Psoas muscle (tissue), 8 donors: ENCODE results near the gene APBA3. TPM values are rescaled to one million over a fixed set of nuclear protein-coding genes. Genes with fewer than 3 reads are reported as not detected.

Experiments used
- ATAC-seq, 4 donors: fragments of 200-7000 bp; cut with Tn5 transposase; one replicate each; pipeline ENCODE4 v1.9.1; 2020; ENCODE audit warnings: moderate library complexity in 3 of 4, mild to moderate bottlenecking in 2 of 4
- DNase-seq, 2 donors: peaks; one replicate each; pipeline ENCODE4 v3.0.0-alpha.2; 2020
- H3K27ac ChIP-seq: fragments of 200-600 bp; one replicate; pipeline ENCODE4 v1.8.0; 2022
- H3K27me3 ChIP-seq, 3 donors: fragments of 200-600 bp in 1 of 3; one replicate each; pipeline versions ENCODE4 v1.6.1 to v1.8.0; 2013 to 2022; ENCODE audit warnings: low read length in 2 of 3, mild to moderate bottlenecking in 2 of 3, moderate library complexity in 1 of 3; ENCODE audit not compliant: insufficient read depth in 3 of 3
- H3K36me3 ChIP-seq, 2 donors: fragments of 200-600 bp in 1 of 2; one replicate each; pipeline versions ENCODE4 v1.6.1 to v1.8.0; 2013 to 2022; ENCODE audit warnings: low read depth in 1 of 2, mild to moderate bottlenecking in 1 of 2, moderate library complexity in 1 of 2; ENCODE audit not compliant: insufficient read depth in 1 of 2
- H3K4me1 ChIP-seq: fragments of 200-600 bp; one replicate; pipeline ENCODE4 v1.8.0; 2022
- H3K4me3 ChIP-seq: fragments of 200-600 bp; one replicate; pipeline ENCODE4 v1.8.0; 2022; ENCODE audit warnings: mild to moderate bottlenecking
- H3K9me3 ChIP-seq: fragments of 200-600 bp; one replicate; pipeline ENCODE4 v1.8.0; 2022
- CTCF ChIP-seq: fragments of 200-600 bp; IDR thresholded peaks from one replicate; pipeline ENCODE4 v1.8.0; 2022; ENCODE audit warnings: antibody characterized with exemption
- WGBS, 3 donors: extraction: QIAGEN DNeasy Blood & Tissue Kit; methylation state at CpG; one replicate each; pipeline versions ENCODE4 v1.1.6 to v1.1.7; 2013; 5-methylcytosine and 5-hydroxymethylcytosine counted together
- intact Hi-C, 2 donors: fragments of 100-400 bp; cut with DNase I; formaldehyde crosslinking; loops; one replicate each; pipeline versions ENCODE4 v1.11.0 to v1.14.2; 2022
- polyA plus RNA-seq, 3 donors: library from polyadenylated mRNA; stranded (reverse); fragments of 200-250 nt; gene quantifications; one replicate each; pipeline ENCODE4 v1.2.3, GENCODE V29; 2013
- total RNA-seq, 4 donors: library from RNA; stranded (reverse); fragmentation: NEBNext Ultra II Directional in 2 of 4; extraction: Animal tissue kit (Norgen Biotek cat#: 25700) in 2 of 4; gene quantifications; one replicate each; pipeline versions ENCODE4 v1.2.1 to v1.2.4, GENCODE V29; 2021 to 2023
- donor health status: healthy with polysubstance abuse.
- donor health status: DM: no; HTN: no; CAD: no; lungs with moderate emphysema.
- donor health status: Bipolar disorder and iron deficiency.
- donor health status: healthy.
- donor health status: DM: yes; HTN: yes; CAD: no.
- donor health status: DM: no; HTN: no; CAD: no.
- donor health status: DM: no; HTN: no; CAD: no.
- donor health status: DM: yes; HTN: yes; CAD: no.

APBA3 gene
- total and polyA plus RNA-seq, 7 donors: 17.7 to 30.1 (median 19.4) TPM

DNA sequence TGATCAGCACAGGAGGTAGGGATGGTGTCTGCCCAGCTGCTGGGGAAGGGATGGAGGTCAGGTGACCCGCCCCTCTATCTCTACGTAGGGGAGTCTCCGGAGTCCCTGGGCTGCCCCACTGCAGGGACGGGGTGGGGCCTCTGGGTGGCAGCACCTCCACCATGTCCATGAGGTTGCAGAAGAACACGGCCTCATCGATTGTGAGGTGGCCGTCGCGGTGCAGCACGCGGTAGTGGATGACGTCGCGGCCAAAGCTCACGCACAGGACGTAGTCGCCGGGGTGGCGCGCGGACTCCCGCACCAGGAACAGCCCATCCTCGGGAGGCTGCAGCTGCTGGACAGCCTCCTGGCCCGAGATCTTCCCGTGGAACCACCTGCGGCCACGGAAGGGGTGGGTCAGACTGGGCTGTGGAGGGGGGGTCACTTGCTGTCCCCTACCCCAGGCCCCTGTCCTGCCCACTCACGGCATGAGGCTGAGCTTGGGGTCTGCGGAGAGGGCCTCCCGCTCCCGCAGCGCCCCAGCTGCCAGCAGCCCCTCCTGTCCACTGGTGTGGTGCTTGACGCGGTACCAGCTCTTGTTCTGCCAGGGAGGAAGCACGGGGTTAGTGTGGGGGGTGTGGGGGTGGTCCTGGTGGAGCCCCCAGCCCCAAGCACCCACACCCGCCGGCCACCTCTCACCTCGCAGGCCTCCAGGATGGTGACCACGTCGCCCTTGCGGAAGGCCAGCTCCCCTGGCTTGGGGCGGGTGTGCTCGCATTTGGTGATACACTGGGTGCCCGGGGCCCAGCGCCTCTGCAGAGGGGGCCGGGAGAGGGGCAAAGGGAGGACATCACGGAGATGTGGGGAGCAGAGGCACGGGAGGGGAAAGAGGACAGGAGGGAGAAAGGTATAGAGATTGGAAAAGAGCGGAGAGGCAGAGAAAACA, 22.4 kb upstream of the APBA3 start:
- ATAC-seq: peak in 1 of 4 donors; percentile 49
- WGBS, 3 donors: 66 to 73% (median 71%) methylated on average over 45 to 49 of the region's 49 CpGs
- no peak overlapping the region for H3K4me3 ChIP-seq
- no peak for DNase-seq
- H3K27ac ChIP-seq: no peak overlapping the region
- H3K36me3 ChIP-seq: no peaks in the 10 kb centered on the region
- intact Hi-C loops: no loop called here
- H3K9me3 ChIP-seq: peaks cover 9% of the 10 kb centered on the region
- H3K27me3 ChIP-seq: peaks cover 0 to 49% (median 17%) of the 10 kb centered on the region in 3 donors
- H3K4me1 ChIP-seq: no peaks in the 10 kb centered on the region
- no peak for TF ChIP-seq CTCF

- DNase-seq (no peak), ATAC-seq (no peak)
- WGBS, 3 donors: 81 to 91% (median 90%) methylated on average over 10 to 13 of the region's 13 CpGs
Observed at GRCh38 chr19:3782903-3783302, 21.4 kb upstream of the APBA3 start.

DNA sequence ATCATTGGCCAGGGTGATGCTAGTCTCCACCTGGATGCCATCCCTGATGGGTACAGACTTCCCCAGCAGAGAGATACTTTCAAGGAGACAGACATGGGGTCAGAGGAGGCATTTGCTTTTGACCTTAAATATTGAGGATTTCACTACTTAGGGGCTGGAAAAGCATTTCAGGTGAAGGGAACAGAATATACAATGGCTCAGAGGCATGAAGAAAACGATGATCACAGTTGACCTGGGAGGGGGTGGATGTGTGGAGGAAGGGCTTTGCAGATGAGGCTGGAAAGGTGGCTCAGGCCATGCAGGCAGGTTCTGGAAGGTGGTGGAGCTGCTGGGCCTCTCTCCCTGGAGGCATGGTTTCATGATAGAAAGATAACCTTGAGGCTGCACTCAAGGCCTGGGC, 20.8 kb upstream of the APBA3 start:
- ATAC-seq (no peak), DNase-seq (no peak)
- H3K27ac ChIP-seq: no peak overlapping the region
- H3K36me3 ChIP-seq: no peaks in the 10 kb centered on the region
- peaks cover 9% of the 10 kb centered on the region for H3K9me3 ChIP-seq
- WGBS, 3 donors: 87 to 94% (median 87%) methylated on average over 1 of the region's 1 CpG
- peaks cover 0 to 42% (median 15%) of the 10 kb centered on the region in 3 donors for H3K27me3 ChIP-seq
- no peak overlapping the region for H3K4me3 ChIP-seq
- no peak for TF ChIP-seq CTCF
- H3K4me1 ChIP-seq: no peaks in the 10 kb centered on the region
- intact Hi-C loops: no loop called here

More at GRCh38 chr19:3782903-3783302, 21.4 kb upstream of the APBA3 start:
- intact Hi-C loops: no loop called here
- Histone ChIP-seq H3K4me1 (no peaks in the 10 kb centered on the region), H3K27ac (no peak overlapping the region), H3K4me3 (no peak overlapping the region), H3K36me3 (no peaks in the 10 kb centered on the region), H3K9me3 (peaks cover 9% of the 10 kb centered on the region), H3K27me3 (peaks cover 0 to 45% (median 17%) of the 10 kb centered on the region in 3 donors)
- no peak for TF ChIP-seq CTCF

GRCh38 chr19:3781603-3782002, 20.1 kb upstream of the APBA3 start:
- Histone ChIP-seq H3K4me3 (no peak overlapping the region), H3K4me1 (no peaks in the 10 kb centered on the region), H3K27me3 (peaks cover 0 to 35% (median 15%) of the 10 kb centered on the region in 3 donors), H3K27ac (no peak overlapping the region), H3K9me3 (peaks cover 9% of the 10 kb centered on the region), H3K36me3 (no peaks in the 10 kb centered on the region)
- DNase-seq (no peak), ATAC-seq (no peak)
- TF ChIP-seq CTCF: no peak
- WGBS, 3 donors: 93 to 100% (median 97%) methylated on average over 2 of the region's 2 CpGs
- intact Hi-C loops: no loop called here
